Activated CD8-positive, alpha-beta memory T cell treated with anti-CD3 and anti-CD28 coated beads, Interleukin-2, amount 50 U/mL, for 1 hour (primary cell): ENCODE data around the gene SCARB1.

Experiments
- DNase-seq: peaks from one replicate; pipeline ENCODE4 v3.0.0-alpha.2; 2020; ENCODE audit errors: extremely low read depth

The SCARB1 gene

GRCh38 chr12:124823272-124823970, 40.2 kb downstream of the SCARB1 start:
- DNase-seq: no peak

- no peak for DNase-seq
Observed at GRCh38 chr12:124822218-124822617, 41.4 kb downstream of the SCARB1 start.

DNA sequence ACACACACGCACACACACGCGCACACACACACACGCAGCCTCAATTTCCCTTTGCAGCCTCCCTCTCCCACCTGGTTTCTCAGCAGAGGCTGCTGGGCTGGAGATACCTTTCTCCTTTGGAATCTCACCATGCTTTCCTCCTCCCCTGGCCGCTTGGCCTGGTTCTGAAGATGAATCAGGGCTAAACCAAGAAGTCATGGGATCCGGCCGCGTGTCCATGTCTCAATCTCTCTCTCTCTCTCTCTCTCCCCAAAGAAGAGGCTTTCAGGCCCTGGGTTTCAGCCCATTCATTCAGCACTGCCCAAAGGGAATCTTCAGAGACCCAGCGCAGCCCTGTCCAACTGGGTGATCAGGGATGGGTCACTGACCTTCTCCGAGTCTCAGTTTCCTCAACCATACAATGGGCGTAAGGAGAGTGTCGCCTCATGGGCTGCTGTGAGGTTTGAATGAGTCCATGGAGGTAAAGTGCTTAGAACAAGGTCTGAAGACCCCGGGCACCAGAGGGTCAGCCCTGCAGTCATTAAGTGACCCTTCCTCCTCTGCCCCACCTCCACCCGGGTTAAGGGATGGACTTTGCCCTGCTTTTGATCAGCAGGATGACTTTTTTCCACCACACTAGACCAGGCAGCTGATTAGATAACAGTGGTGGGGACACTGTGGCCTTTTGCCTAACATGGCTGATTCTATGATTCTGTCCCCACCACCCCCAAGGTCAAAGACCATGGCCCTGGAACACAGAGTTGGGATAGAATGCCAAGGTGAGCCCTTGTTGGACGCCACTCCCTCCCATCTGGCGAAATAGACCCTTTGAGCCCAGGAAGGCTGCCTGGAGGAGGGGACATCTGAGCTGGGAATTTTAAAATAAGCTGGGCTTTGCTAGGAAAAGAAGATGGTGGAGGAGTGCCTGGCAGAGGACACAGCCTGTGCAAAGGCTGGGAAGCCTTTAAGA, 42.1 kb downstream of the SCARB1 start:
- DNase-seq: no peak

GRCh38 chr12:124820199-124820598, 43.5 kb downstream of the SCARB1 start:
- no peak for DNase-seq

DNA sequence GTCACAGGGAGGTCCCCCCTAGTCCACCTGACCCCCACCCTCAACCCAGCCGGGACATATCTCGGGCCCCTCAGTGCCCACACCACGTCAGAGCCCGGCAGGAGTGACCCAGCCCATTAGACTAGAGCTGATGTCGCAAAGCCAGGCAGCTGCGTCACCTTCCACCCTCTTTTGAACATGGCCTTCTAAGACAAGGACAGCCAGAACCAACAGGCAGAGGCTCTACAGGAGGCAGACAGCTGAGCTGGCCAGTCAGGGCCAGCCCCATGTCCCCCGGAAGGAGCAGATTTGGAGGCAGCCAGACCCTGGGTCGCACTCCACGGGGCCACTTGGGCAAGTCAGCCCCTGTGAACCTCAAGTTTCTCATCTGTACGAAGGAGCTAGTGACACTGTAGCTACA, 44.1 kb downstream of the SCARB1 start:
- DNase-seq: no peak

DNA sequence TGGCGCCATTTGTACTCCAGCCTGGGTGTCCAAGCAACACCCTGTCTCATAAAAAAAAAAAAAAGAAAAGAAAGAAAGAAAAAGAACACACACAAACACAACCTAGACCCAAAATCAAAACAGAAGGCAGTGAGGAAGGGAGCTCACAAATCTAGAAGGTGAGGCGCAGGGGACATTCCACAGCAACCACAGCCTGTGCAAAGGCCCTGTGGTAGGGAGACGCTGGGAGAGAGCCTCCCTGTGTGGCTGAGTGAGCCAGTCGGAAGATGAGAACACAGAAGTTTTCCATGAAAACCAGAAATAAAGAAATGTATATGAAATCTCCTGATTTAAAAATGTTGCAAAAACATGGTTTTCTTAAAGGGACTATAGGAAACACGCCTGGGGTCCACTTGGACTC, 44.6 kb downstream of the SCARB1 start:
- no peak for DNase-seq

DNA sequence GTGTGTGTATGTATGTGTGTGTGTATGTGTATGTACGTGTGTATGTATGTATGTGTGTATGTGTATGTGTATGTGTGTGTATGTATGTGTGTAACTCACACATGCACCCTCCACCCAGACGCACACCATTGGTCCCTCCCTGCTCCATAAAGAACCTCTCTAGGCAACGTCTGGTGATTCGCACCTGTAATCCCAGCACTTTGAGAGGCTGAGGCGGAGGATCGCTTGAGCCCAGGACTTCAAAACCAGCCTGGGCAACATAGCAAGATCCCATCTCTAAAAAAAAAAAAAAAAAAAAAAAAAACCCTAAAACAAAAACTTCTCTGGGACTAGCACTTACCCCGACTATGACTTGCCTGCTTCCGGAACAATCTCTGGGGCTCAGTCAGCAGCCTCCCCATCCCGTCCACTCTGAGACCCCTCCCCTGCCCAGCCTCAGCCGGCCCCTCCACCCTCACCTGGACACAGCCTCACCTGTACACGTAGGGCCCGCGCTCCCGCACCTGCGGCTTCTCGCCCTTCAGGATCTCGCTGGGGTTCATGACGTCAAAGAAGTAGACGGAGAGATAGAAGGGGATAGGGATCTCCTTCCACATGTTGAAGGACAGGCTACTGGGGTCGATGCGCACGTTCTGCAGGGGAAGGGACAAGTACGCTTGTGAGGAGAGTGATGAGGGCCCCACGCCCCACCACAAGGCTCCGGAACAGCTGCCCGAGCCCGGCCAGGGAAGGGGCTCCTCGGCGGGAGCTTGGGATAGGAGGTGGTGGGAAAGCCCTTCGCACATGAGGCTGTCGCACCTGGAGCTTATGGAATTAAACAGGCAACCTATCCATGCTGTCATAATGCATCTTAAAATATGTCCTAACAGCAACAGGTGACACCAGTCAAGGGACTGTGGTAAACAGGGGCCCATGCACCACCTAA, 46.3 kb downstream of the SCARB1 start:
- no peak for DNase-seq

- no peak for DNase-seq
Observed at GRCh38 chr12:124816295-124816854, 47.3 kb downstream of the SCARB1 start.

DNA sequence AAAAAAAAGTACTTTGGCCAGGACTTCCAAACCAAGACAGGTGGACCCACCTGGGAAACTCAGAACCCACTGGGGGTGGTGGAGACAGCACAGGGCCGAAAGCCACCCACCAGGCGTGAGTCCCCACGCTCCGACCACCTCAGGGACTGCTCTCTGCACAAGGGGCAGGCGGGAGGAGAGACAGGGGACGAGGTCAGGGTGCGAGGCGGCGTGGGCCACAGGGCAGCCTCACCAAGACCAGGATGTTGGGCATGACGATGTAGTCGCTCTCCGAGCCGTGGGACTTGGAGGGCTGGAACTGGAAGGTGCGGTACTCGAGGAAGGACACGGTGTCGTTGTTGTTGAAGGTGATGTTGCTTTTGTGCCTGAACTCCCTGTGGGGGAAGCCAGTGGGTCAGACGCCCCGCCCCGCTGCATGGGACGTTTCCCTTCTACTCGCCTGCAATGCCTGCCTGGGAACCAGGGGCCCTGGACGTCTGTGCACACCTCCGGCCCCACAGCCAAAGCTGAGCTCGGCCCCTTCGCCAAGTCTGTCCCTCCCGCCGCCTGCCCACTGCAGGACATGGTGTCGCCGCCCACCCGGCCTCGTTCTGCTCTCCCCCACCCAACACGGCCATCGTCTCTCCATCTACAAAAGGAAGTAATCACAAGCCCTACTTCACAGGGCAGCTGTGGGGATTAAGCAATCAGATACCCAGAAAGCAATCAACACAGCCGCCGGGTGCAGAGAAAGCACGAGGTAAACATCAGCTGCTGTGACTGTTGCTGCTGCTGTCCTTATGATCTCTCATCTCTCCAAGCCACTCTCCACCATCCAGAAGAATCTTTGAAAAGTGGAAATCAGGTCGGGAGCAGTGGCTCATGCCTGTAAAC, 48.7 kb downstream of the SCARB1 start:
- DNase-seq: no peak

DNA sequence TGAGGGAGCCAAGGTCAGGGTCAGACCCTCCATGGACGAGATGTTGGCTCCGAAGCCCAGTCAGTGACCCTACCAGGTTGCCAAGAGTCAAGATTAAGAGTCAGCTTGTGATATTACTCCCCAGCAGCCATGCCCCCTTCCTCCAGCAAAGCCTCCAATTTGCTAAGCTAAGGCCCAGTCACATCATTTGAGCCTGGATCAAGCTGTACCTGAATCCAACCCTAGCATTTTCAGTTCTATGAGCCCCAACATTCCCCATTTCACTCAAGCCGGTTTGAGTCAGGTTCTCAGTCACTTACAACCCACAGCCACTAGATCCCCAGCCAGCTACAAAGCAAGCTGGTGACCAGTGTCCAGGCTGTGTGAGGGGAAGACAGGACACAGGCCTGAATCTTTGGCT, 49.9 kb downstream of the SCARB1 start:
- no peak for DNase-seq

DNA sequence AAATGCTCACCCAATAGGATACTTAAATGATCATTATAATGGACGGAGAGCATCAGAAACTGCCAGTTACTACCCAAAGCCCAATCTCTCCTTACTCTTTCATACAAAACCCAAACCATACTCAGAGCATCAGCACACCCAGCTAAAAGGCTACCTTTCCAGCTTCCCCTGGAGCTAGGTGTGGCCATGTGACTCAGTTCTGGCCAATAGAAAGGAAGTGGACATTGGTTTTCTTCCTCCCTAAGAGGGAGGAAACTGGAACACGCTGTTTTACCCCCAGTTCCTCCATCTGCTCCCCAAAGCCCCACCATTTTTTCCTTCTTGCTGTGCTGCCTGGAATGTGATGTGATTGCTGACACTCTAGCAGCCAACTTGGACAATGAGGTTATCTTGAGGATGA, 50.7 kb downstream of the SCARB1 start:
- DNase-seq: no peak

- DNase-seq: no peak
Observed at GRCh38 chr12:124812356-124812755, 51.3 kb downstream of the SCARB1 start.

DNA sequence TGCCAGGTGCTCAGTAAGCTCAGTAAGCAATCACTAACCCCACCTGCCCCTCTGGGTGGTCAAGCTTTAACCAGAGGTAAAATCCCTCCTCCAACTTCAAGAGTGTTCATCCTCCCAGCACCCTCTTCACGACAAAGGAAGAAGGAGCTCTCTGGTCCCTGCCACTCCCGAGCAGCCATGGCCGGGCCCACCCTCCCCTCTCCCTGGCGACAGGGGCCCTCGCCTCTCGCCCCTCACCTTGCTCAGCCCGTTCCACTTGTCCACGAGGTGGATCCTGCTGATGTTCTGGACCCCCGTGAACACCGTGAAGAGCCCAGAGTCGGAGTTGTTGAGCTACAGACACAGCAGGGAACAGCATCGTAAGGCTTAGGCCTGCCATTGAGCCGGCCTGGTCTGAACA, 52.0 kb downstream of the SCARB1 start:
- no peak for DNase-seq

- no peak for DNase-seq
Observed at GRCh38 chr12:124809878-124810277, 53.8 kb downstream of the SCARB1 start.

GRCh38 chr12:124809391-124809790, 54.3 kb downstream of the SCARB1 start:
- DNase-seq: no peak

DNA sequence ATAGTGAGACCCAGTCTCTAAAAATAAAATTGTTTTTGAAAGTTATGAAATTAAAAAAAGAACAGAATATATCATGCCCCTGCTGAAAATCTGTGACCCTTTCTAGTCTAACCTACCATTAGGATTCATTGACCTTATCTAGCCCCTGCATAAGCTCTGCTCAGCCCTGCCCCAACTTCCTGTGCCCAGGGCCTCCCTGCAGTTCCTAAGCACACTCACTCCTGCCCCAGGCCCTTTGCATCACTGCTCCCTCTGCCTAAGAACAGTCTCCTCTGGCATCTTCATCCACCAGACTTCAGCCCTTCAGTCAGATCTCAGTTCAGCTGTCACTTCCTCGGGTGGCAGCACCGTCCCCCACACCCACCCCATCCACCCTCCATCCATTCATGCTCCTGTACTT, 55.4 kb downstream of the SCARB1 start:
- DNase-seq: no peak

GRCh38 chr12:124805876-124806668, 57.6 kb downstream of the SCARB1 start:
- no peak for DNase-seq

DNA sequence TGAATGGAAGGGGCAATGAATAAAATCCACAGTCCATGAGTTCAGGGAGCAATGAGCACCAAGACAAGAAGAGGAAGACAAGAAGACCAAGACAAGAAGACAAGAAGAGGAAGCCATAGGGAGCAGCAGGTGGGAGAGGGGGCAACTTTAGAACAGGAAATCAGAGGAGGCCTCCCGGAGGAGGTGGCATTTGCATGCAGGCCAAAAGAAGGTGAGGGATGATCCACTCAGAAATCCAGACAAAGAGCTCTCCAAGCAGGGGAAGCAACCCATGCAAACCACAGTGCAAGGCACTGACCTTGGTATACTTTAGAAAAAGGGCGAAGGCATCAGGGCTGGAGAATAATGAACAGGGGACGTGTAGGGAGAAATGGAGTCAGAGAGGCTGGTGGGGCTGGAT, 58.6 kb downstream of the SCARB1 start:
- DNase-seq: no peak

GRCh38 chr12:124804011-124804621, 59.5 kb downstream of the SCARB1 start:
- no peak for DNase-seq
